Stomach smooth muscle (tissue), 2 donors: ENCODE results near the gene IL17REL.

Experiments
- H3K27ac ChIP-seq: one replicate; pipeline ENCODE4 v1.7.0; 2013; ENCODE audit warnings: mild to moderate bottlenecking, low read length, inconsistent platforms
- H3K27me3 ChIP-seq, 2 donors: one replicate each; pipeline ENCODE4 v1.7.0; 2013; ENCODE audit warnings: low read length in 2 of 2; ENCODE audit not compliant: insufficient read depth in 2 of 2, control insufficient read depth in 1 of 2
- H3K36me3 ChIP-seq, 2 donors: one replicate each; pipeline ENCODE4 v1.7.0; 2013; ENCODE audit warnings: low read length in 2 of 2; ENCODE audit not compliant: control insufficient read depth in 2 of 2, insufficient read depth in 2 of 2
- H3K4me1 ChIP-seq: one replicate; pipeline ENCODE4 v1.7.0; 2013; ENCODE audit warnings: low read length; ENCODE audit not compliant: control insufficient read depth, insufficient read depth
- H3K4me3 ChIP-seq, 2 donors: one replicate each; pipeline ENCODE4 v1.7.0; 2013; ENCODE audit warnings: low read length in 2 of 2
- H3K9ac ChIP-seq, 2 donors: one replicate each; pipeline ENCODE4 v1.7.0; 2013; ENCODE audit warnings: low read length in 2 of 2, mild to moderate bottlenecking in 1 of 2
- H3K9me3 ChIP-seq, 2 donors: one replicate each; pipeline ENCODE4 v1.7.0; 2013; ENCODE audit warnings: low read length in 2 of 2; ENCODE audit not compliant: control insufficient read depth in 2 of 2
- donor health status: healthy.
- donor health status: Pancreatic carcinoma.

The IL17REL gene

DNA sequence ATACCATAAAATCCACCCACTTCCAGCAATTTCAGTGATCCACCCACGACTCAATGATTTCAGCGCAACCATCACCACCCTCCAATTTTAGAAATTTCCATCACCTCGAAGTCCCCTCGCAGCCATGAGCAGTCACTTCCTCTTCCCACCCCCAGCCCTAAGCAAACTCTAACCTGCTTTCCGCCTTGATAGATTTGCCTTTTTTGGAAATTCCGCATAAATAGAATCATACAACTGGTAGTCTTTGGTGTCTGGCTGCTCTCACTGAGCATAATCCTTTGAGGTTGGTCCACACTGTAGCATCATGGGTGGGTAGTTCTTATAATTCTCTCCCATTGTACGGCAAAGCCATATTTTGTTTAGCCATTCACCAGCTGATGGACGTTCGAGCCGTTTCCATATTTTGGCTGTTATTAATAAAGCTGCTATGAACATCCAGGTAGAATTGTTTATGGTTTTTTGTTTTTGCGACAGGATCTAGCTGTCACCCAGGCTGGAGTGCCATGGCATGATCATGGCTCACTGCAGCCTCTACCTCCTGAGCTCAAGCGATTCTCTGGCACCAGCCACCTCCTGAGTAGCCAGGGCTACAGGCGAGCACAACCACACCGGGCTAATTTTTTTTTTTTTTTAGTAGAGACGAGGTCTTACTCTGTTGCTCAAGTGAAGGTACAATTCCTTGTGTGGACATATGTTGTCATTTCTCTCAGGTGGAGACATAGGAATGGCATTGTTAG lies 36.0 kb downstream of the IL17REL start:
- no peaks in the 10 kb centered on the region for H3K9me3 ChIP-seq
- no peak overlapping the region for H3K27ac ChIP-seq
- H3K4me1 ChIP-seq = peaks cover 3% of the 10 kb centered on the region
- H3K36me3 ChIP-seq = no peaks in the 10 kb centered on the region
- no peak overlapping the region for H3K4me3 ChIP-seq
- no peaks in the 10 kb centered on the region for H3K27me3 ChIP-seq
- H3K9ac ChIP-seq = no peak overlapping the region

DNA sequence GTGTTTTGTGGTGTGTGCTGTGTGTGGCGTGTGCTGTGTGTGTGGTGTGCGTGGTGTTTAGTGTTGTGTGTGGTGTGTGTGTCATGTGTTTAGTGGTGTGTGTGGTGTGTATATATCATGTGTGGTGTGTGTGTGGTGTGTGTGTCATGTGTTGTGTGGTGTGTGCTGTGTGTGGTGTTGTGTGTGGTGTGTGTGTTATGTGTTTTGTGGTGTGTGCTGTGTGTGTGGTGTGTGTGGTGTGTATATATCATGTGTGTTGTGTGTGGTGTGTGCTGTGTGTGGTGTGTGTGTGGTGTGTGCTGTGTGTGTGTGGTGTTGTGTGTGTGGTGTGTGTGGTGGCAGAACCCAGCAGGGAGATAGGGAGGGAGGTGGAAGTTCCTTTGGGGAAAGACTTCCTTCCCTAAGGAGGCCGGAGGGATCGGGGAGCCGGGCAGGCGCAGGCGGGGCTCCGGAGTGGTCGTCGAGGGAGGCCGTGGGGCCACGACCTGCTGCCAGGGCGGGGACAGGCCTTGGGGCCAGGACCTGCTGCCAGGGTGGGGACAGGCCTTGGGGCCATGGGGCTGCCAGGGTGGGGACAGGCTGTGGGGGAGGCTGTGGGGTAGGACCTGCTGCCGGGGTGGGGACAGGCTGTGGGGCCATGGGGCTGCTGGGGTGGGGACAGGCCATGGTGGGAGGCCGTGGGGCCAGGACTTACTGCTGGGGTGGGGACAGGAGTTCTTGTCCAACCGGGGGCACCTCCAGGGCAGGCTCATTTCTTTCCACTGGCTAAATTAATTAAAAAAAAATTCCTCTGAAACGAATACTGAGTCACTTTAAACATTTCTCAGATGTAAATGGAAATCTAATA lies 36.8 kb downstream of the IL17REL start:
- no peak overlapping the region for H3K9ac ChIP-seq
- no peaks in the 10 kb centered on the region for H3K27me3 ChIP-seq
- peaks cover 12% of the 10 kb centered on the region for H3K4me1 ChIP-seq
- H3K27ac ChIP-seq = no peak overlapping the region
- H3K9me3 ChIP-seq = no peaks in the 10 kb centered on the region
- no peaks in the 10 kb centered on the region for H3K36me3 ChIP-seq
- no peak overlapping the region for H3K4me3 ChIP-seq

DNA sequence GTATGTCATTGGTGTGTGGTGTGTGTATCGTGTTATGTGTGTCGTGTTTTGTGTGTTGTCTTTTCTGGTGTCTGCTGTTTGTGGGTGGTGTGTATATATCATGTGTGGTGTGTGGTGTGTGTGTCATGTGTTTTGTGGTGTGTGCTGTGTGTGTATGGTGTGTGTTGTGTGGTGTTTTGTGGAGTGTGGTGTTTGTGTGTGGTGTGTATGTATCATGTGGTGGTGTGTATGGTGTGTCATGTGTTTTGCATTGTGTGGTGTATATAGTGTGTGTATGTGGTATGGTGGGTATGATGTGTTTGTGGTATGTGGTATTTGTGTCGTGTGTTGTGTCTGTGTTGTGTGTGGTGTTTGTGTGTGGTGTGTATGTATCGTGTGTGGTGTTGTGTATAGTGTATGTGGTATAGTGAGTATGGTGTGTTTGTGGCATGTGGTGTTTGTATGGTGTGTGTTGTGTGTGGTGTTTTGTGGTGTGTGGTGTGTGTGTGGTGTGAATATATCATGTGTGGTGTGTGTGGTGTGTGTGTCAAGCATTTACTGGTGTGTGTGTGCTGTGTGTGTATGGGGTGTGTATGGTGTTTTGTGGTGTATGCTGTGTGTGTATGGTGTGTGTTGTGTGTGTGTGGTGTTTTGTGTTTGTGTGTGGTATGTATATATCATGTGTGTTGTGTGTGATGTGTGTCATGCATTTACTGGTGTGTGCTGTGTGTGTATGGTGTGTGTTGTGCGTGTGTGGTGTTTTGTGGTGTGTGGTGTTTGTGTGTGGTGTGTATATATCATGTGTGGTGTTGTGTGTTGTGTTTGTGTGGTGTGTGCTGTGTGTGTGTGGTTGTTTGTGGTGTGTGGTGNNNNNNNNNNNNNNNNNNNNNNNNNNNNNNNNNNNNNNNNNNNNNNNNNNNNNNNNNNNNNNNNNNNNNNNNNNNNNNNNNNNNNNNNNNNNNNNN lies 39.3 kb downstream of the IL17REL start:
- Histone ChIP-seq H3K9me3 (no peaks in the 10 kb centered on the region), H3K27ac (no peak overlapping the region), H3K4me1 (peaks cover 22% of the 10 kb centered on the region), H3K4me3 (no peak overlapping the region), H3K36me3 (no peaks in the 10 kb centered on the region), H3K9ac (no peak overlapping the region), H3K27me3 (no peaks in the 10 kb centered on the region)

- H3K4me1 ChIP-seq = peaks cover 27% of the 10 kb centered on the region
- no peak overlapping the region for H3K9ac ChIP-seq
- H3K4me3 ChIP-seq = no peak overlapping the region
- no peaks in the 10 kb centered on the region for H3K27me3 ChIP-seq
- no peak overlapping the region for H3K27ac ChIP-seq
- no peaks in the 10 kb centered on the region for H3K36me3 ChIP-seq
- no peaks in the 10 kb centered on the region for H3K9me3 ChIP-seq
Observed at GRCh38 chr22:49972163-49973017, 40.2 kb downstream of the IL17REL start.

DNA sequence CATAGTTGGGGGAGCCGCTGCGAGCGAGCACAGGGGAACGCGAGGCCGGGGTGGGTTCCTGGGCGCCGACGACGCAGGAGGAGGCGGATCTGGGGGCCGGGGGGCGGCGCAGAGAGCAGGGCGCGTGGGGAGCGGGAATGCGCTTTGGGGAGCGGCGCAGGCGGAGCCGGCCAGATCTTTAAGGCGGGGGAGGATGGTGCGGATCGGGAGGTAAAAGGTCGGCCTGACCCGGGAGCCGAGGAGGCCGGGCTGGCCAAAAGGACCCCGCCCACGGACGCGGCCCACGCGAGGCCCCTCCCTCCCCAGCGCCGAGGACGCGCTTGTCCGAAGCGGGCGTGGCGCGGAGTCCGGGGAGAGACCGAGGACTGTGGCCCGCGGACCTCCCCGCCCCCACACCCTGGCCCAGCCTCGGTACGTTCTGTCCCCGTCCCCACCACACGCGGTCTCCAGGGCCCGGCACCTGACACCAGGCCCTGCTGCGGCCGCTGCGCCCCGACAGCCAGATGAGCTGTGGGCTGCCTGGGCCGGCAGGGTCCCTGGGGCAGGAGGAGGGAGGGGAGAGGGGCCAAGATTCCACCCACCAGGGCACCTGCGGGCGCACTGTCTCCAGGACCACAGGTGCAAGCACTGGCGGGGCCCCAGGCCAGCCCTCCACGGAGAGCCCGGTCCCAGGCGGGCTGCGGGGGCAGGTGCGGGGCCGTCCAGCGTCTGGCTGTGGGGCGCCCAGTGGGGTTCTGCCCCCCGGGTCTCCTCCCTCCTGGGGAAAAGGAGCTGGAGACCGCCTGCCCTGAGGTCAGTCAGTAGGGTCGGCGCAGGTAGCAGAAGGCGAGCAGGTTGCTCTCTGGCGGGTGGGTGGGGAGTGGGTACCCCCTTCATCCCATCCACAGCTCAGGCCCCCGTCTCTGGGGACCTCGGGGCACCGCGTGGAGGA lies 41.1 kb downstream of the IL17REL start:
- Histone ChIP-seq H3K36me3 (no peaks in the 10 kb centered on the region), H3K27ac (no peak overlapping the region), H3K9me3 (no peaks in the 10 kb centered on the region), H3K4me3 (peak overlapping the region; percentile 52 to 71), H3K4me1 (peaks cover 35% of the 10 kb centered on the region), H3K27me3 (no peaks in the 10 kb centered on the region), H3K9ac (peak overlapping the region; percentile 21 to 44)

- peaks cover 42% of the 10 kb centered on the region for H3K4me1 ChIP-seq
- H3K9ac ChIP-seq = peak overlapping the region in 1 of 2 donors; percentile 44
- H3K27ac ChIP-seq = peak overlapping the region; percentile 46
- no peaks in the 10 kb centered on the region for H3K36me3 ChIP-seq
- no peaks in the 10 kb centered on the region for H3K9me3 ChIP-seq
- H3K27me3 ChIP-seq = no peaks in the 10 kb centered on the region
- peak overlapping the region; percentile 52 to 71 for H3K4me3 ChIP-seq
Observed at GRCh38 chr22:49970528-49971231, 41.9 kb downstream of the IL17REL start.

- H3K9ac ChIP-seq = no peak overlapping the region
- no peak overlapping the region for H3K4me3 ChIP-seq
- H3K27ac ChIP-seq = peak overlapping the region; percentile 46
- H3K9me3 ChIP-seq = no peaks in the 10 kb centered on the region
- H3K4me1 ChIP-seq = peaks cover 42% of the 10 kb centered on the region
- H3K36me3 ChIP-seq = no peaks in the 10 kb centered on the region
- no peaks in the 10 kb centered on the region for H3K27me3 ChIP-seq
Observed at GRCh38 chr22:49969751-49970527, 42.6 kb downstream of the IL17REL start.

DNA sequence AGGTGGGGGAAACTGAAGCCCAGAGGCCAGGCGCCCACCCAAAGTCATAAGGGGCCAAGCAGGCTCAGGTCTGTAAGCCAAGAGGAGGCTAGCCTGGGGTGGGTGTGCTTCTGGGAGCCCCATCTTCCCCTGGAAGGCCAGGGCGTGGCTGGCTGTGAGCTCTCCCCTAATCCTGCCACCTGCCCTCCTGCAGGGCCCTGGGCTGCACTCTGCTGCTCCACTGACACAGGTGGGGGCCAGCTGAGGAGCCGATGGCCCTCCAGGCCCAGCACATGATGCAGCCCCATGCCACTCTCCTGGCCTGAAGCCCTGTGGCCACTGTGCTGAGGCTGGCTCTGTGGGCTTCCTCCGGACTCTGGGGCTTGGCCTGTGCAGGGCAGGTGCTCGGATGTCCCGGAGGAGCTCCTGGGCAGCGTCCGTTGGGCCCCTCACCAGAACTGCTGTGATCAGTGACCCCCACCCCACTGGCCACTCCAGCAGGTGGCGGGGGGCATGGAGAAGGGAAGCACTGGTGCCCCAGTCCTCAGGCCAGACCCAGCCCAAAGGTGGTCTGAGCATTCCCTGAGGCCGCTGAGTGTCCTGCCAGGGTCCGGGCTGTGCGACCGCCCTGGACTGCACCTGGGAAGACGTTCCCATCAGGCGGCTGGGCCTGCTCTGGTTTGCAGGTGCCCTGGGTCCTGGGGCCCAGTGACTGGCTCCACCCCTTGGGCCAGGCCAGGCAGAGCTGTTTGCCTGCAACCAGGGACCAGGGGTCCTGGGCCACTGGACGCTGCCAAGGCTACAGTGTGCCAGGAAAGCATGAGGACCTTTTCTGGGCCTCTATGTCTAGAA lies 43.5 kb downstream of the IL17REL start:
- H3K4me3 ChIP-seq = no peak overlapping the region
- H3K27me3 ChIP-seq = no peaks in the 10 kb centered on the region
- no peaks in the 10 kb centered on the region for H3K9me3 ChIP-seq
- H3K9ac ChIP-seq = no peak overlapping the region
- H3K27ac ChIP-seq = no peak overlapping the region
- peaks cover 0 to 2% of the 10 kb centered on the region in 2 donors for H3K36me3 ChIP-seq
- peaks cover 47% of the 10 kb centered on the region for H3K4me1 ChIP-seq
